OCI-M1 (cell line): ENCODE results near the gene KLHL29.

Source experiments
- DNase-seq: peaks from one replicate; lab custom pipeline; 2025; lab: John Stamatoyannopoulos, UW

The KLHL29 gene

DNA sequence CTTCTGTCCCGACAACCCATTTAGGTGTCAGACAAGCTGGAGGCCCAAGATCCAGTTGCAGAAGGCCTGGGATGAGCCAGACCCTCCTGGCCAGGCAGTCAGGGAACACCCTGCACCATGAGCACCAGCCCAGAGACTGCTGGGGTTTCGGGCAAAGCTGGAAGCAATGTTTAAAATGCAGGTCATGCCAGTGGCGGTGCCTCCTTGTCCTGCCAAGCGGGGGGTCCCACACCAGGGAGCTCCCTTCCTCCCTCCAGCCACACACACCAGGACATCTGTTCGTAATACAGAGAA is 311.7 kb downstream of the KLHL29 start:
- no peak for DNase-seq

DNA sequence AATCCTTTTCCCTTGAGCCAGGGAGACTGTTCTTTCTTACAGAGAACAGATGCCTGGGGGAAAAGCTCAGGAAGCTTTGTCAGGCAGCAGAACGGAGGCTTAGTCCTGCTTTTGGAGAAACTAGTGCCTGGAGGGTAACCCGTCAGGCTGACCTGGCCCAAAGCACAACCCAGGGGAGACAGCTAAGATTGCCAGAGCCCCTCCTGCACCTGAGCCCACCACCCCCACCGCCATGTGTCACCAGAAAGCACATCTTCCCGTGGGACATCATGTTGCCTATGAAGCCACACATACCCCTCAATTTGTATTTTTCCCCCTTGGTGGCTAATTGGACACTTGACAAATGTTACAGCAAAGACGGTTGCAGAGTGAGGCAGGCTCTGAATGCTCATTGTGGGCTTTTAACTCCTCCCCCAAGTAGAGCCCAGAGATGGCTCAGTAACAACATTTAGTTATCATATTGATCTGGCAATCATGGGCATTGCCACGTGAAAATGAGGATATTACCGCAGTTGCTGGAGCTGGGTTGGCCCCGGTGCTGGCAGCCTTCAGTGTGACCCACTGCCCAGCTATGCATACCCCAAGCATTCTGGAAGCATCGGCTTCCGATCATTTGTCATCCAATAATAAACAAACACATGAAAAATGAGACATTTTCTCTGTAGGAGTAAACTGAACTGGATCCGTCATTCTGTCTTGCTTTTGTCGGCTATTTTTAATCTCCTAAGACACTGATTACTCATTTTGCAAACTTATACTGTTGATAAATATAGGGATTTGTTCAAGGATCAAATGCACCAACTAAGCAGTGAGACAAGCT is 312.5 kb downstream of the KLHL29 start:
- no peak for DNase-seq

DNA sequence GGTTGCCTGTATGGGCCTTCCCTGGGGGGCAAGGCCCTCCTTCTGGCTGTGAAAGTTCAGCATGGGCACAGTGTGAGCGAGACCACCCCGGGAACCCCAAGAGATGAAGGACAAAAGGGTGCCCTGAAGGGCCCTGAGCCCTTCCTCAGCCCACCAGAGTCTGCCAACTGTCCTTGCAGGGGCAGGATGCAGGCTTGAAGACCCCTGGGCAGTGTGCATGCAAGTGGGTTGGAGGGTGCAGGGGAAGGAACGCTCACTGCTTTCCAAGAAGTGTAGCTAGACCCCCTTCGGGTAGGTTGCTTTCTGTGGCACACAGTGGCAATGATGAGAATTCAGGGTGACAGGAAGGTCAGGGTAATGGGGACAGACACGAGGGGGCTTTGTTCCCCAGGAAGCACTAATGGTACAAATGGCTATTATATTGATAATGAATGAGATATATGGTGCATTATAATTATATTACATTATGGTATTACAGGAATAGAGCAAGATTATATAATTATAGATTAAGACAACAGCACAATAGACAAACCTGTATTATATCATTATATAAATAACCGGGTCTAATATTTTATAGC is 313.2 kb downstream of the KLHL29 start:
- DNase-seq, result no peak

DNA sequence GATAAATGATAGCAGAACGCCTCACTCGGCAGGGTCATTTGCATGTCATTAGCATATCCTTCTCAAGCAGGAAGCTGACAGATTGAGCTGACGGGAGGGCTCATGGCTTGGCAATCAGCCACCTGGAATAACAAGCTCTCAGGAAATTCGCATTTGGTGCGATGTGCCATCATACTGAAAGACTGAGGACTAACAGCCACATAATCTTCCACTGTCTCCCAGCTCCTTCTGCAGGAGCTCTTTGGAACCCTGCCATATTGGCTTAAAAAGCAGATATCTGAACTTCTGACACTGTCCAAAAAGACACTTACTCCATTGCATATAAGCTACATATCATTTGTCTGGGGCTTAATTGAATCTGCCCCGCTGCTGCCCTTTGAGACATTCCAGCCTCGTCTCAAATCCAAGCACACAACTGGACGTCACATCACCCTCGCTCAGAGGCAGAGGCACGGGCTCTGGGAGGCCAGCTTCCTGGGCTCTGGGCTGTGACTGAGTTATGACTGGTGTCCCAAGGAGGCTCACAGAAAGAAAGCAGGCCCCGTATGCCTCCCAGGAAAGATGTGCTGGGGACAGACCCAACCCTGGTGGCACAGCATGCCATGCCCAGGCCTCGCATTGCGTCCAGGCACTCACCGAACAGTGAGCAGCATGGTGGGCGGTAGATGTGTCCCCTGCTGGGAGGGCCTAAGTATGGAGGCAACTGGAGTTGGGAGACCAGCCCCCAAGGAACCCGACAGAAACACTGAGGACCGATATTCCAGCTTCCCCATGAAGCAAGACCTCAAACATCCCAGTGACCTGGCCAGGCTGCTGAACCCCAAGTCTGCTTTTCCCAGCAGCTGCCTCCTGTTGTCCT is 314.0 kb downstream of the KLHL29 start:
- DNase-seq, result no peak

DNA sequence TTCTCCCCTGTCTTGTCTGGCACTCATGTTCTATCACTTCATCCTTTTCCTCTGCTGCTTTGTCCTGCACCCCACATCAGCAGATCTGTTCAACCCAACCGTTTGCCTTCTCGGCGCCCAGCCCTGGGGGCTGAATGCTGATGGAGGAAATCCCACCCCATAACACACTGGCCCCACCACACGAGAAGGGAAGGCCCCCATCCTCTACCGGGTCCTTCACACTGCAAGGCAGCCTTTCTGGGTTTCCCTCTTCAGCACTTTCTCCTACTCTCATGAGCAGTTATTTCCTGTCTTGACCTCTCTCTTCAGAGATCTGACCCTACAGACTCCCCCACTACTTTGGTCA is 314.6 kb downstream of the KLHL29 start:
- DNase-seq, result no peak

DNA sequence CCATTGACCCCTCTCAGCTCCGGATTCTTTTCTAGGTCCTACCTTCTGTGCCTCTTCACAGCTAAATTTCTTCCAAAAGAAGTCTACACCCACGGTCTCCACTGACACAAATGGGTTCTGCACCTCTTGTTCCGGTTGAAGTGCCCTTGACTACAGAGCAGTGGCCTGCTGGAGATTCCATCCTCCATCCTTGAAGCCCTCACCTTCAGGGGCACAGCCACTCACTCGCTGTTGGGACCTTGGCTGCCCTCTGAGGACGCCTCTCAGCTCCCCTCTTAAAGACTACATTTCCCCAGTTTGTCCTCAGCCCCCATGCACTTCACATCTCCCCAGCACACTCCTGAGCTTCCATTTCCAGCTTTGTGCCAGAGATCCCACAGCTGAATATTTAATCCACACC is 315.6 kb downstream of the KLHL29 start:
- DNase-seq, result no peak

DNA sequence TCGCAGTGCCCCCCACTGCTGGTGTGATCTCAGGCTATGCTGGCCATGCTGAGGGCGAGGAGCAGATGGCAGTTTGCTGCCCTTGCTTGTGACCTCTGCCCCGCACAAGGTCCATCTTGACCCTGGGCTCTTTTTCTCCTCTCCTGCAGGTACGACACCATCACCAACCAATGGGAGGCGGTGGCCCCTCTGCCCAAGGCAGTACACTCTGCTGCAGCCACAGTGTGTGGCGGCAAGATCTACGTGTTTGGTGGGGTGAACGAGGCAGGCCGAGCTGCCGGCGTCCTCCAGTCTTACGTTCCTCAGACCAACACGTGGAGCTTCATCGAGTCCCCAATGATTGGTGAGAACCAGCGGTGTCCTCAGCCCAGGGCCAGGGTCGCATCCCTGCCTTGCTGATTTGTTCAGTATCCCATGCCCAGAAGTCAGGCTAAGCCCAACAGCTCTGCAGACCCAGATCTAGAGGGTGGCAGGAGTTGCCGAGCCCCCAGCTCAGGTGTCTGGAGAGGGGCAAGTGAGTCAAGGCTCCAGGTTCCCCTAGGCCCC is 318.1 kb downstream of the KLHL29 start:
- DNase-seq, result no peak

DNA sequence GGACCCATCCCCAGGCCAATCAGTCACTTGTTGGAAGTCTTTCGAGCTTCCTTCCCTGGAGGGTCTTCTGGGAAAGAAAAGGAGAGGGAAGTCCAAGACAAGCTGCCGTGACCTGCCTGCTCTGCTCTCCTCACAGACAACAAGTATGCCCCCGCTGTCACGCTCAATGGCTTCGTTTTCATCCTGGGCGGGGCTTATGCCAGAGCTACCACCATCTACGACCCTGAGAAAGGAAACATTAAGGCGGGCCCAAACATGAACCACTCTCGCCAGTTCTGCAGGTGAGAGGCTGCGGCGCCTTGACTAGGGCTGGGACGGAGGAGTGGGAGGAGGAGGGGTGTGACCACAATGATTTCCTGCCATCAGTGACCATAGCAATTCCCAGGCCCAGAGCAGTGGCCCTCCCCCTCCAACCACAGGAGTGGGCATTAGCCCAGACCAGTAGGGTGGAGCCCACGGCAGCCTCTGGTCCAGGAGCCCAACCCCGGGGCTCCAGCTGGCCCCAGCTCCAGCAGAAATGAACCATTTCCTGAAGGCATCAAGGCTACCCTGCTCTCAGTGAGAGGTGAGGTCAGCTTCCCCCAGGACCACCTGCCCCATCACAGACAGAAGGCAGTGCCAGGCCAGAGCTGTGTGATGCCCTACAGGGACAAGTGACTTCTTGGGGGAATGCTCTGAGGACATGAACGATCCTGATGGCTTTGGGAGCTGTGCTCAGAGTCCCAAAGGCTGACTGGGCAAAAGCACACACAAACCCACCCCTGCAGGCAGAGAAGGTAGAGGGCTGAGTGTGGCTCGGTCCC is 318.8 kb downstream of the KLHL29 start:
- DNase-seq, result no peak

DNA sequence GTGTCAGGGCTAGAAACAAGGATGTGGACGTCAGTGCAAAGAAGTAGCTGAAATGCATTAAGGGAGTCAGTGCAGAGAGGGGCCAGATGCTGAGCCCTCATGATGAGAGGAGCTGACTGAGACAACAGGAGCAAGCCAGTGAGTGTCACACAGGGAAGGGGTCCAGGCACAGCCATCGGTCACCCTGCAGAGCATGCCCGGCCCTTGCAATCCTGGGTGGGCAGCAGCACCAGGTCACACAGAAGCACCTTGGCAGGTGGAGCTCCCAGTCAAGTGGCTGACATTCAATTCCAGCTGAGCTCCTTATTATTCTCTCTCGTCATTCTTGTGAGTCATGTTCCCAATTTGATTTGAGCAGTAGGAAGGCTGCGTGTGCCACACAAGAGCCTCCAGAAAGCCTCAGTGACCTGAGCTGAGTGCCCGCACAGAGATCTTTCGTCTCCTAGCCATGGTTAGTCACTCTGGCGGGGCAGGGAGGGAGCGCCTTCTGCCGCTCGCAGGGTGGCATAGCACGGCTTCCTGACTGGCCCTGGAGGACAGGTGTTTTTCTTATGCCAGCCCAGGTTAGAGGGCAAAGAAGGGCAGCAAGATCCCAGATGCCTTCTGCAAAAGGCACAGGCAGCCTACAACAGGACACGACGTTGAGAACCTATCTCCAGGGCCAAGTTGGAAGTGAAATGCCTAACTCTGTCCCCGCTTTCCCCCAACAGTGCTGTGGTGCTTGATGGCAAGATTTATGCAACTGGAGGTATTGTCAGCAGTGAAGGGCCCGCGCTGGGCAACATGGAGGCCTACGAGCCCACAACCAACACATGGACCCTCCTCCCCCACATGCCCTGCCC is 321.0 kb downstream of the KLHL29 start:
- no peak for DNase-seq

DNA sequence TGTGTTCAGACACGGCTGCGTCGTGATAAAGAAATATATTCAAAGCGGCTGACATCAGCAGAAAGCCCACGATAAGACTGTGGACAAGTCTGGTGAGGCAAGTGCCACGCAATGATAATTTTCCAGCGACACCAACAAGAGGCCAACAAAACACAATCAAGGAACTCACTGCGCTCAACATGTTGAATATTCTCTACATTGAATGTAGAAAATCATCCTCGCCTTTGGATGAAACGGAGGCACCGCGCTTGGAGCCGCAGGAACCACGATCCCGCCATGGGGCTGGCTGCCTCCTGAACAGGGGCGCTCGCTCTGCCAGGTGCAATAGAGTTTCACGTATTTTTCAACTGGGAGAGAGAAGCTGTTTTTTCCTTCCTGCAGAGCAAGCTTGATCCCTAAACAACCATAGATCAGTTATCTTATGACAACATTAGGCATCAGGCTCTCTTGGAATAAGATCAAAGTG is 321.7 kb downstream of the KLHL29 start:
- peak; percentile 3 for DNase-seq

DNA sequence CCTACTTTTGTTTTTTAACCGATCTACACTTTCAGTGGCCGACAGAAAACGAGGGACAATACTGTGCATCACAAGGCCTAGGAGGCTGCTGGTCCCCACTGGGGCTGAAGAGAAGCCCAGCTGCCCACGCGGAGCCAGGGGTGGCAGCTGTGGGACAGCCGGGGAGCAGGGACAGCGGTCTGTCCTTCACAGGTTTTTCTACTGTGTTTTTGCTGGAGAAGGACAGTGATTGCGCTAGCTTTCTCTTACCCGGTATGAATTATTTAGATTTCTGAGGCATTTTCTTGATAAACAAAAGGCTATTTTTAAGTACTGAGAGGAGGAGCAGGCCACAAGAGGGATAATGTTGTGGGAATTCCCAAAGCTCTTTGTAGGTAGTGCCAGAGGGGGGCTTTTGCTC is 322.1 kb downstream of the KLHL29 start:
- DNase-seq, result no peak

DNA sequence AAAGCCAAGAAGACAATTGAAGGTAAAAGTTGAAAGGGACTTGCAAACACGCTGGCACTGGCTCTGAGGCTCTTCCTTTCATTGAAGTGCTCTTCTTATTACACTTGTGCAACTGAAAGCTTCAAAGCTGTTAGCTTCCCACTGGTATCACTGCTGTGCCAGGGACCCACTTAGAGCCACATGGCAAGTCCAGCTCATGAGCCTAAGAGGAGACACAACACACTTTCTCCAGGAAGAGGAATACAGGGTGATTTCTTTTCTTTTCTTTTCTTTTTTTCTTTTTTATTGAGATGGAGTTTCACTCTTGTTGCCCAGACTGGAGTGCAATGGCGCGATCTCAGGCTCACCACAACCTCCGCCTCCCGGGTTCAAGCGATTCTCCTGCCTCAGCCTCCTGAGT is 323.8 kb downstream of the KLHL29 start:
- DNase-seq, result no peak

DNA sequence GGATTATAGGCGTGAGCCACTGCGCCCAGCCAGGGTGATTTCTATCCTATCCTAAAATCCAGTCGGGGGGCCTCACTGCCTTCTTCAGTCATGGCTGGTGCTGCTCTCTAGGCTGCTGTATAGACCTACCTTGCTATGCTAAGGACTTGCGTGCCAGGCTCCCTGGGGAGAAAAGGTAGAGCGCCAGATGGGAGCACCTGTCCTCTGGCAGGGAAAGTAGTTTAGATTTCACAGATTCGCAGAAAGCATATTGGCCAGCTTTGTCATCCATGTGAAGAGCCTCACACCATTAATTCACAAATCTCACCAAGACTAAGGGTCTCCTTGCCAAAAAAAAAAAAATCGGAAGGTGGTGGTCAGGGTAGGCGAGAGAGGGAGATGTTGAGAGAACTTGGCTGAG is 324.3 kb downstream of the KLHL29 start:
- no peak for DNase-seq

DNA sequence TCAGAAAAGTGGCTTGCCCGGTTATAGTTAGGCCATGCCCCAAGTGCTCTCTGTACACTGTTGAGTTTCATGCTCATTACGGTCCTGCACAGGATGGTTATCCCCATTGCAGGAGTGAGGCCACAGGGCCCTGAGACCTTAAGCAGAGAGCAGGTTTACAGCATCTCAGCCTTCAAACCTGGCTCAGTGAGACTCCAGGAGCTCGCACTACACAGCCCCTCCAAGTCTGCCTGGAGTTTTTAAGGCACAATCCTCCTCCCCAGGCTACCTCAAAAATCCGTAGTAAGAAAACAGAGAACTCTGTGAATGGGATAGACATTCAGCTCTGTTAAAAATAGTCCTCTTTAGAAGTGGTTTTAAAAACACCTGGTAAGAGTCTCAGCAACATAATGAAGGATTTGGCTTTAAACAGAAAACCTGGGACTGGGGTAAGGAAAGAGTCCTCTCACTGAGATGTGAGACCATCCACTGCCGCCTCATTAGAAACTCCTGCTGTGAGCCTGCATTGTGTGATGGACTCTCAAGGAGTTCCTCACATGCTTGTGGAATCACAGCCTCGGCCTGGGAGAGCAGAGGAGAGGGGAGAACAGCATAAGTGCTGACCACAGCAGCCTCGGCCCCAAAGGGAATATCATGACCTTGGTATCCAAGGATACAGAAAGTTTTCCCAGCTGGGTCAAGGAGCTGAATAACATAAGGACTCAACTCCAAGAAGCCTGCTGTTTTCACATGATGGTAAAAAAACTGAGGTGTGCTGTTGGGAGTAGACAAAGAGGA is 327.2 kb downstream of the KLHL29 start:
- DNase-seq, result no peak

DNA sequence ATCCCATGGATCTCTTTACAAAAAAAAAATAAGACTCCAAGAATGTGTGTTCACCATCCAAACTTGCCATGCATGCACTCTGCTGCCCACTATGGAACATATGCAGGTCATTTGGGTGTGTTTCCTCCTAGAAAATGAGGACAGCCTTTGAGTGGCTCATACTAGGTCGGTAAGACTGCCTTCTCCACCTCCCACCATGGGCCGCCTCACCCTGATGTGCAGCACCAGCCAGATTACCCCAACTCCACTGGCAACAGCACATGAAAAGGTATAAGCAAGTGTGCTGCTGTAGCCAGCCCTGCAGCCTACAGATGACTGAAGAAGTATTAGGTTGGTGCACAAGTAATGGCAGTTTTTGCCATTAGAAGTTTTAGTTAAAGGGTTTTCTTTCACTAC is 327.8 kb downstream of the KLHL29 start:
- no peak for DNase-seq

DNA sequence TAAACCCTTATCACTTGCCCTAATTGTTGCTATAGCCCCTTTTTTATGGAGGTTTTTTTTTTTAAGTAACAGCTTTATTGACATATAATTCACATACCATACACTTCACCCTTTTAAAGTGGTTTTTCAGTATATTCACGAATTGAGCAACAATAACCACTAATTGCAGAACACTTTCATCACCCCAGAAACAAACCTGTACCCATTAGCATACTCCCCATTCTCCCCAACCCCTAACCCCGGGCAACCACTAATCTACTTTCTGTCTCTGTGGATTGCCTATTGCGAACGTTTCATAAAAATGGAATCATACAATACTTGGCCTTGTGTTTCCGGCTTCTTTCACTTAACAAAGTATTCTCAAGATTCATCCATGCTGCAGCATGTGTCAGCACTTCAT is 328.4 kb downstream of the KLHL29 start:
- DNase-seq, result peak; percentile 7

DNA sequence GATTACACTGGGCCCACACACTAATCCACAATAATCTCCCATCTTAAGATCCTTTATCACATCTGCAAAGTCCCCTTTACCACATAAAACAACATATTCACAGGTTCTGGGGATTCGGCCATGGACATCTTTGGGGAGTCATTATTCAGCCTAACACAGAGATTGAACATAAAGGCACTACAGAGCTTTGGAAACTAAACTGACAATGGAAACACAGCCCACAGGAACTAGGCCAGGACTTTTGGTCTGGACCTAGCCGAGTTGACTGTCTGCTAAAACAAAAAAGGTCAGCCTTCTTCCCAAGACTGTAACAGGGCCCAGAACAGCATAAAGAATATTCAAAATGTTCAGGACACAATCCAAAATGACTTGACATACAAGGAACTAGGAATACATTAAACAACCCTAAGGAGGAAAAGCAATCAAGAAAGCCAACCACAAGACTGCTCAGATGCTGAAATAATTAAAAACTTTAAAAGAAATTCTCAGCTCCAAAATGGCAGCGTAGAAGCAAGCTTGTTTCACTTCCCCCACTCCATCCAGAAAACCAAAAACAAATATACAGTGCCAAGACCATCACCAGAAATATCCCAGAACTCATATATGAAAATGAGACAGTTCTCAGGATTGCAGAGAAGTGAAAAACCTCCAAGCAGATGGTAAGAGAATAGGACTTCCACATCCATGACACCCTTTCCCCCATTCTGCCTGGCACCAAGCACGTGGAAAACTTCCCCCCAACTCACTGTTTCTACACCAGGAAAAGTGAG is 334.1 kb downstream of the KLHL29 start:
- no peak for DNase-seq

DNA sequence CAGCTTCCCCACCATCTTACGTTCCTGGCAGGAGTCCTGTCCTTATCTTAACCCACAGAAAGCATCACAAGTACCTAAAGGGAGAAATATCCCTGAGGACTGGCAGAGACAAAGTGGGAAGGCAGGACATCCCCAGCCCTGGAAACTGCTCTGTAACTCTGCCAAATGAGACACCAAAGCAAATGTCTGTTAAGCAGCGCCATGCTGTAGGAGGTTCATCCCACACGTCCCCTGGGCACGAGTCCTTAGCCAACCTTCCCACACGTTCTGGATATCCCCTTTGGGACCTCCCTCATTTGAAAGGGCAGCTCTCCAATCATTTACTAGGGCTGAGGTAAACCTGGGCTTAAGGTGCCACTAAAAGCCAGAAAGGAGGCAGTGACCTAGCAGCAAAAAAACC is 334.7 kb downstream of the KLHL29 start:
- DNase-seq, result no peak

DNA sequence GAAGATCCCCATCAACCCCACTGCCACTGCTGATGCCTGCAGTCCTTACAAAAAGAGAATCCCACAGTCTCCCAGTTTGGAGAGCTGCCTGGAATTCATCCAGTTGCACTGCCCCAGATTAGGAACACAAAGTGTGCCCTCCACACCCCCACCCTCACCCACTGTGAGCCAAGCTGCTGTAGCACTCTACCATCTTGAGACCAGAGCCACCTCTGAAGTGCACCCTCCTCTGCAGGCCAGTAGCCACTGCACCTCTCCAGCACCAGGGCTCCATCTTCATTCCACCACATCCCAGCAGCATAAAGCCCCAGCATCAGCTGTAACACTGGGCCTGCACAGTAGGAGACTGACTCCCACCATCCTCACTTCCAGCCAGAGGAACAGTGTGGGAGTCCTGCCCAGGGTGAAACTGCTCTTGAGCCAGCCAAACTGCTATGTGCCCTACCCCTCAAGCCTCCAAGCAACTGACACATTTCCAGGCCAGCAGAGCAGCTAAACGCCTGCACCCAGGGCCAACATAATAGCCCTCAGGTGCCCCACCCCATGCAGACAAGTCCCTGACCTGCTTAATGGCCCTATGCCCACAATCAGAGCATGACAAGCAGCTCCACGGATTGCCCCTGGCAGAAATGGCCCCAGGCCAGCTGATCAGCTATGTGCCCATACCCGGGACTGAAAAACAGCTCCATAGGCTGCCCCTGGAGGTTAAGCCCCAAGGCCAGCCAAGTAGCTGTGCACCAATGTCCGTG is 335.9 kb downstream of the KLHL29 start:
- no peak for DNase-seq
